Measurements from ENCODE around the gene ANP32A.

Gene ANP32A

GRCh38 chr15:68843425-68844311, 23.0 kb upstream of the ANP32A start:
- Histone ChIP-seq H3K4me1 (ENCODE audit: control insufficient read depth in 2 of 2, insufficient read depth in 2 of 2, low read length in 2 of 2) (peaks cover 0 to 8% of the 10 kb centered on the region in 2 donors), H3K36me3 (ENCODE audit: control insufficient read depth in 2 of 2, insufficient read depth in 2 of 2, low read length in 2 of 2) (no peaks in the 10 kb centered on the region), H3K27me3 (ENCODE audit: control insufficient read depth in 2 of 2, insufficient read depth in 2 of 2, low read length in 2 of 2) (peaks cover 27 to 37% of the 10 kb centered on the region in 2 donors), H3K27ac (ENCODE audit: low read depth in 2 of 2, low read length in 2 of 2) (no peak overlapping the region), H3K9ac (ENCODE audit: low read depth in 1 of 2, low read length in 2 of 2) (no peak overlapping the region), H3K4me3 (ENCODE audit: low read length in 2 of 2) (peak overlapping the region; percentile 34 to 46), H3K9me3 (ENCODE audit: control insufficient read depth in 2 of 2, low read length in 2 of 2) (no peaks in the 10 kb centered on the region)

GRCh38 chr15:68842958-68843357, 22.3 kb upstream of the ANP32A start:
- H3K4me1 ChIP-seq (ENCODE audit: control insufficient read depth in 2 of 2, insufficient read depth in 2 of 2, low read length in 2 of 2), result peaks cover 0 to 8% of the 10 kb centered on the region in 2 donors
- H3K4me3 ChIP-seq (ENCODE audit: low read length in 2 of 2), result no peak overlapping the region
- peaks cover 27 to 37% of the 10 kb centered on the region in 2 donors for H3K27me3 ChIP-seq (ENCODE audit: control insufficient read depth in 2 of 2, insufficient read depth in 2 of 2, low read length in 2 of 2)
- H3K36me3 ChIP-seq (ENCODE audit: control insufficient read depth in 2 of 2, insufficient read depth in 2 of 2, low read length in 2 of 2), result no peaks in the 10 kb centered on the region
- no peak overlapping the region for H3K9ac ChIP-seq (ENCODE audit: low read depth in 1 of 2, low read length in 2 of 2)
- no peak overlapping the region for H3K27ac ChIP-seq (ENCODE audit: low read depth in 2 of 2, low read length in 2 of 2)
- H3K9me3 ChIP-seq (ENCODE audit: control insufficient read depth in 2 of 2, low read length in 2 of 2), result no peaks in the 10 kb centered on the region

GRCh38 chr15:68834346-68834745, 13.7 kb upstream of the ANP32A start:
- Histone ChIP-seq H3K9me3 (ENCODE audit: control insufficient read depth in 2 of 2, low read length in 2 of 2) (peaks cover 0 to 2% of the 10 kb centered on the region in 2 donors), H3K27me3 (ENCODE audit: control insufficient read depth in 2 of 2, insufficient read depth in 2 of 2, low read length in 2 of 2) (peaks cover 0 to 1% of the 10 kb centered on the region in 2 donors), H3K4me3 (ENCODE audit: low read length in 2 of 2) (no peak overlapping the region), H3K36me3 (ENCODE audit: control insufficient read depth in 2 of 2, insufficient read depth in 2 of 2, low read length in 2 of 2) (no peaks in the 10 kb centered on the region), H3K9ac (ENCODE audit: low read depth in 1 of 2, low read length in 2 of 2) (no peak overlapping the region), H3K27ac (ENCODE audit: low read depth in 2 of 2, low read length in 2 of 2) (no peak overlapping the region), H3K4me1 (ENCODE audit: control insufficient read depth in 2 of 2, insufficient read depth in 2 of 2, low read length in 2 of 2) (no peaks in the 10 kb centered on the region)

GRCh38 chr15:68833700-68834331, 13.1 kb upstream of the ANP32A start:
- H3K9me3 ChIP-seq (ENCODE audit: control insufficient read depth in 2 of 2, low read length in 2 of 2), result peaks cover 0 to 2% of the 10 kb centered on the region in 2 donors
- no peak overlapping the region for H3K27ac ChIP-seq (ENCODE audit: low read depth in 2 of 2, low read length in 2 of 2)
- H3K27me3 ChIP-seq (ENCODE audit: control insufficient read depth in 2 of 2, insufficient read depth in 2 of 2, low read length in 2 of 2), result no peaks in the 10 kb centered on the region
- H3K9ac ChIP-seq (ENCODE audit: low read depth in 1 of 2, low read length in 2 of 2), result no peak overlapping the region
- no peak overlapping the region for H3K4me3 ChIP-seq (ENCODE audit: low read length in 2 of 2)
- H3K4me1 ChIP-seq (ENCODE audit: control insufficient read depth in 2 of 2, insufficient read depth in 2 of 2, low read length in 2 of 2), result no peaks in the 10 kb centered on the region
- H3K36me3 ChIP-seq (ENCODE audit: control insufficient read depth in 2 of 2, insufficient read depth in 2 of 2, low read length in 2 of 2), result no peaks in the 10 kb centered on the region

- Histone ChIP-seq H3K36me3 (ENCODE audit: control insufficient read depth in 2 of 2, insufficient read depth in 2 of 2, low read length in 2 of 2) (no peaks in the 10 kb centered on the region), H3K27ac (ENCODE audit: low read depth in 2 of 2, low read length in 2 of 2) (no peak overlapping the region), H3K9ac (ENCODE audit: low read depth in 1 of 2, low read length in 2 of 2) (no peak overlapping the region)
Measured at GRCh38 chr15:68830141-68830785, 9.6 kb upstream of the ANP32A start.

GRCh38 chr15:68829068-68829467, 8.4 kb upstream of the ANP32A start:
- no peaks in the 10 kb centered on the region for H3K4me1 ChIP-seq (ENCODE audit: control insufficient read depth in 2 of 2, insufficient read depth in 2 of 2, low read length in 2 of 2)
- no peaks in the 10 kb centered on the region for H3K9me3 ChIP-seq (ENCODE audit: control insufficient read depth in 2 of 2, low read length in 2 of 2)

More at GRCh38 chr15:68830141-68830785, 9.6 kb upstream of the ANP32A start:
- no peaks in the 10 kb centered on the region for H3K4me1 ChIP-seq (ENCODE audit: control insufficient read depth in 2 of 2, insufficient read depth in 2 of 2, low read length in 2 of 2)
- no peaks in the 10 kb centered on the region for H3K27me3 ChIP-seq (ENCODE audit: control insufficient read depth in 2 of 2, insufficient read depth in 2 of 2, low read length in 2 of 2)
- H3K4me3 ChIP-seq (ENCODE audit: low read length in 2 of 2), result no peak overlapping the region
- H3K9me3 ChIP-seq (ENCODE audit: control insufficient read depth in 2 of 2, low read length in 2 of 2), result no peaks in the 10 kb centered on the region

GRCh38 chr15:68823561-68823960, 2.9 kb upstream of the ANP32A start:
- Histone ChIP-seq H3K36me3 (ENCODE audit: control insufficient read depth in 2 of 2, insufficient read depth in 2 of 2, low read length in 2 of 2) (no peaks in the 10 kb centered on the region), H3K4me3 (ENCODE audit: low read length in 2 of 2) (no peak overlapping the region), H3K4me1 (ENCODE audit: control insufficient read depth in 2 of 2, insufficient read depth in 2 of 2, low read length in 2 of 2) (peaks cover 0 to 11% of the 10 kb centered on the region in 2 donors), H3K27me3 (ENCODE audit: control insufficient read depth in 2 of 2, insufficient read depth in 2 of 2, low read length in 2 of 2) (no peaks in the 10 kb centered on the region), H3K9me3 (ENCODE audit: control insufficient read depth in 2 of 2, low read length in 2 of 2) (no peaks in the 10 kb centered on the region), H3K27ac (ENCODE audit: low read depth in 2 of 2, low read length in 2 of 2) (no peak overlapping the region), H3K9ac (ENCODE audit: low read depth in 1 of 2, low read length in 2 of 2) (no peak overlapping the region)

More at GRCh38 chr15:68829068-68829467, 8.4 kb upstream of the ANP32A start:
- H3K36me3 ChIP-seq (ENCODE audit: control insufficient read depth in 2 of 2, insufficient read depth in 2 of 2, low read length in 2 of 2), result no peaks in the 10 kb centered on the region
- H3K27ac ChIP-seq (ENCODE audit: low read depth in 2 of 2, low read length in 2 of 2), result no peak overlapping the region
- H3K9ac ChIP-seq (ENCODE audit: low read depth in 1 of 2, low read length in 2 of 2), result no peak overlapping the region
- no peak overlapping the region for H3K4me3 ChIP-seq (ENCODE audit: low read length in 2 of 2)
- H3K27me3 ChIP-seq (ENCODE audit: control insufficient read depth in 2 of 2, insufficient read depth in 2 of 2, low read length in 2 of 2), result no peaks in the 10 kb centered on the region

- H3K27me3 ChIP-seq (ENCODE audit: control insufficient read depth in 2 of 2, insufficient read depth in 2 of 2, low read length in 2 of 2), result no peaks in the 10 kb centered on the region
- no peaks in the 10 kb centered on the region for H3K9me3 ChIP-seq (ENCODE audit: control insufficient read depth in 2 of 2, low read length in 2 of 2)
- no peak overlapping the region for H3K4me3 ChIP-seq (ENCODE audit: low read length in 2 of 2)
- no peaks in the 10 kb centered on the region for H3K36me3 ChIP-seq (ENCODE audit: control insufficient read depth in 2 of 2, insufficient read depth in 2 of 2, low read length in 2 of 2)
- no peak overlapping the region for H3K27ac ChIP-seq (ENCODE audit: low read depth in 2 of 2, low read length in 2 of 2)
- H3K4me1 ChIP-seq (ENCODE audit: control insufficient read depth in 2 of 2, insufficient read depth in 2 of 2, low read length in 2 of 2), result peaks cover 0 to 11% of the 10 kb centered on the region in 2 donors
- no peak overlapping the region for H3K9ac ChIP-seq (ENCODE audit: low read depth in 1 of 2, low read length in 2 of 2)
Measured at GRCh38 chr15:68822818-68823217, 2.1 kb upstream of the ANP32A start.

GRCh38 chr15:68821841-68822381, 1.2 kb upstream of the ANP32A start:
- H3K9ac ChIP-seq (ENCODE audit: low read depth in 1 of 2, low read length in 2 of 2), result peak overlapping the region; percentile 44 to 97
- H3K27me3 ChIP-seq (ENCODE audit: control insufficient read depth in 2 of 2, insufficient read depth in 2 of 2, low read length in 2 of 2), result no peaks in the 10 kb centered on the region
- H3K9me3 ChIP-seq (ENCODE audit: control insufficient read depth in 2 of 2, low read length in 2 of 2), result no peaks in the 10 kb centered on the region
- peak overlapping the region; percentile 75 to 93 for H3K4me3 ChIP-seq (ENCODE audit: low read length in 2 of 2)
- peaks cover under 1 to 11% of the 10 kb centered on the region in 2 donors for H3K4me1 ChIP-seq (ENCODE audit: control insufficient read depth in 2 of 2, insufficient read depth in 2 of 2, low read length in 2 of 2)
- H3K27ac ChIP-seq (ENCODE audit: low read depth in 2 of 2, low read length in 2 of 2), result peak overlapping the region; percentile 97
- no peaks in the 10 kb centered on the region for H3K36me3 ChIP-seq (ENCODE audit: control insufficient read depth in 2 of 2, insufficient read depth in 2 of 2, low read length in 2 of 2)
